Activated naive CD4-positive, alpha-beta T cell treated with anti-CD3 and anti-CD28 coated beads, Interleukin-2, amount 50 U/mL, for 16 hours (primary cell): ENCODE results near the gene TRIP13.

Experiments used
- DNase-seq: peaks from one replicate; pipeline ENCODE4 v3.0.0-alpha.2; 2020

Gene TRIP13

GRCh38 chr5:956941-957747, 64.5 kb downstream of the TRIP13 start:
- no peak for DNase-seq

- DNase-seq: no peak
Measured at GRCh38 chr5:957748-958485, 65.2 kb downstream of the TRIP13 start.

- no peak for DNase-seq
Measured at GRCh38 chr5:958701-959571, 66.3 kb downstream of the TRIP13 start.

GRCh38 chr5:959581-960531, 67.2 kb downstream of the TRIP13 start:
- no peak for DNase-seq

- no peak for DNase-seq
Measured at GRCh38 chr5:960551-960950, 67.9 kb downstream of the TRIP13 start.

- no peak for DNase-seq
Measured at GRCh38 chr5:961002-961710, 68.5 kb downstream of the TRIP13 start.

GRCh38 chr5:961711-962240, 69.1 kb downstream of the TRIP13 start:
- no peak for DNase-seq

GRCh38 chr5:962386-962785, 69.7 kb downstream of the TRIP13 start:
- no peak for DNase-seq

GRCh38 chr5:962801-963200, 70.1 kb downstream of the TRIP13 start:
- DNase-seq: no peak

- DNase-seq: no peak
Measured at GRCh38 chr5:963310-963672, 70.6 kb downstream of the TRIP13 start.

- DNase-seq: peak; percentile 44
Measured at GRCh38 chr5:963673-964531, 71.2 kb downstream of the TRIP13 start.

GRCh38 chr5:964821-965220, 72.1 kb downstream of the TRIP13 start:
- no peak for DNase-seq

GRCh38 chr5:965604-966344, 73.1 kb downstream of the TRIP13 start:
- no peak for DNase-seq

- DNase-seq: no peak
Measured at GRCh38 chr5:966345-966710, 73.6 kb downstream of the TRIP13 start.

- DNase-seq: no peak
Measured at GRCh38 chr5:966941-967340, 74.3 kb downstream of the TRIP13 start.
